OCI-LY7 (cell line): ENCODE data around the gene SPRYD7.

Experiments
- CTCF ChIP-seq: fragments of 200-600 bp; sonication (generic); conservative IDR thresholded peaks from 2 replicates; pipeline ENCODE4 v1.5.1; 2014; ENCODE audit warnings: mild to moderate bottlenecking, antibody characterized with exemption, low read length, moderate library complexity, mixed read lengths
- EZH2phosphoT487 ChIP-seq: fragments of 200-600 bp; sonication (generic); IDR thresholded peaks from 2 replicates; pipeline ENCODE4 v1.6.1; 2018; ENCODE audit warnings: low read depth, borderline replicate concordance, mild to moderate bottlenecking, mixed run types, antibody characterized with exemption, low read length, moderate library complexity, mixed read lengths

GRCh38 chr13:49932868-49933267, 3.3 kb downstream of the SPRYD7 start:
- TF ChIP-seq CTCF (no peak), EZH2phosphoT487 (no peak)
